Ishikawa (cell line): Measurements from ENCODE around the gene PPP1R3F.

ENCODE experiments used
- CEBPB ChIP-seq: IDR thresholded peaks from 2 replicates; pipeline ENCODE4 v1.6.1; 2012
- CREB1 ChIP-seq: IDR thresholded peaks from 2 replicates; pipeline ENCODE4 v1.6.1; 2012; ENCODE audit warnings: low read depth
- EGR1 ChIP-seq: IDR thresholded peaks from 2 replicates; pipeline ENCODE4 v1.6.1; 2012
- EP300 ChIP-seq: IDR thresholded peaks from 2 replicates; pipeline ENCODE4 v1.6.1; 2012; ENCODE audit warnings: borderline replicate concordance
- FOXM1 ChIP-seq: IDR thresholded peaks from 2 replicates; pipeline ENCODE4 v1.6.1; 2012; ENCODE audit warnings: low read depth, borderline replicate concordance
- NFIC ChIP-seq: IDR thresholded peaks from 2 replicates; pipeline ENCODE4 v1.6.1; 2012
- RAD21 ChIP-seq: IDR thresholded peaks from 2 replicates; pipeline ENCODE4 v1.6.1; 2012; ENCODE audit warnings: low read depth
- REST ChIP-seq: IDR thresholded peaks from 2 replicates; pipeline ENCODE4 v1.6.1; 2012; ENCODE audit warnings: low read depth, mild to moderate bottlenecking
- TAF1 ChIP-seq: IDR thresholded peaks from 2 replicates; pipeline ENCODE4 v1.6.1; 2012; ENCODE audit warnings: low read depth, mild to moderate bottlenecking
- TCF12 ChIP-seq: IDR thresholded peaks from 2 replicates; pipeline ENCODE4 v1.6.1; 2012; ENCODE audit warnings: low read depth
- TEAD4 ChIP-seq: IDR thresholded peaks from 2 replicates; pipeline ENCODE4 v1.6.1; 2012
- YY1 ChIP-seq: IDR thresholded peaks from 2 replicates; pipeline ENCODE4 v1.6.1; 2012; ENCODE audit warnings: low read depth
- ZBTB7A ChIP-seq: IDR thresholded peaks from 2 replicates; pipeline ENCODE4 v1.6.1; 2012; ENCODE audit warnings: low read depth
- TF ChIP-seq, protein P1 (sequence below): IDR thresholded peaks from 2 replicates; pipeline ENCODE4 v1.6.1; 2012
- TF ChIP-seq, protein P2 (sequence below): IDR thresholded peaks from 2 replicates; pipeline ENCODE4 v1.6.1; 2012

PPP1R3F gene

GRCh38 chrX:49237060-49237459, 32.5 kb upstream of the PPP1R3F start:
- TF ChIP-seq FOXM1 (no peak), TAF1 (no peak), EGR1 (no peak), YY1 (no peak), RAD21 (no peak), TEAD4 (no peak), TCF12 (no peak), NFIC (no peak)
- TF ChIP-seq, protein P1, sequence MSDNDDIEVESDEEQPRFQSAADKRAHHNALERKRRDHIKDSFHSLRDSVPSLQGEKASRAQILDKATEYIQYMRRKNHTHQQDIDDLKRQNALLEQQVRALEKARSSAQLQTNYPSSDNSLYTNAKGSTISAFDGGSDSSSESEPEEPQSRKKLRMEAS, result no peak
- TF ChIP-seq, protein P2, sequence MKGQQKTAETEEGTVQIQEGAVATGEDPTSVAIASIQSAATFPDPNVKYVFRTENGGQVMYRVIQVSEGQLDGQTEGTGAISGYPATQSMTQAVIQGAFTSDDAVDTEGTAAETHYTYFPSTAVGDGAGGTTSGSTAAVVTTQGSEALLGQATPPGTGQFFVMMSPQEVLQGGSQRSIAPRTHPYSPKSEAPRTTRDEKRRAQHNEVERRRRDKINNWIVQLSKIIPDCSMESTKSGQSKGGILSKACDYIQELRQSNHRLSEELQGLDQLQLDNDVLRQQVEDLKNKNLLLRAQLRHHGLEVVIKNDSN, result no peak

- TF ChIP-seq RAD21 (no peak), CEBPB (no peak), CREB1 (no peak), EP300 (no peak)
- TF ChIP-seq, protein P2, result no peak
- TF ChIP-seq, protein P1, result no peak
Measured at GRCh38 chrX:49238735-49239134, 30.9 kb upstream of the PPP1R3F start.

DNA sequence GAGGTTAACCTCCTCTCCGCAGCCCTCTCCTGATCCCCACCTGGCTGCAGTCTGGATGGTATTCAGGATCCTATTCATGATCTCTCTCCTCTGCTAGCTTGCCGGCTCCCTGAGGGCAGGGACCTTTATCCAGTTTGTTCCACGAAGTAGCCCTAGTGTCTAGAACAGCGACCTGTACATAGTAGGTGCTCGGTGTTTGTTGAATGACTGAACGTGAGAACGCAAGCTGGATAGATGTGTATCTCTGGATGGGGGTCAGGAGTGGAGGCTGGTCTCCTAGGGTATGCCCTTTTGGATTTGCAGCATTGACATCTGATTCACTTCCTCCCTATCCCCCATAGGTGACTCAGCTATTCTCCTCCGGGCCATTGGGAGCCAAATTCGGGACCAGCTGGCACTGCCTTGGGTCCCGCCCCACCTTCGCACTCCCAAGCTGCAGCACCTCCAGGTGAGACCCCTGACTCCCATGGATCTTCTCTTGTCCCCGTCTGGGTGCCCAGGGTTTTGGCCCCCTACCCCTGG, 27.0 kb upstream of the PPP1R3F start:
- TF ChIP-seq EGR1 (no peak), RAD21 (no peak), CEBPB (no peak)

DNA sequence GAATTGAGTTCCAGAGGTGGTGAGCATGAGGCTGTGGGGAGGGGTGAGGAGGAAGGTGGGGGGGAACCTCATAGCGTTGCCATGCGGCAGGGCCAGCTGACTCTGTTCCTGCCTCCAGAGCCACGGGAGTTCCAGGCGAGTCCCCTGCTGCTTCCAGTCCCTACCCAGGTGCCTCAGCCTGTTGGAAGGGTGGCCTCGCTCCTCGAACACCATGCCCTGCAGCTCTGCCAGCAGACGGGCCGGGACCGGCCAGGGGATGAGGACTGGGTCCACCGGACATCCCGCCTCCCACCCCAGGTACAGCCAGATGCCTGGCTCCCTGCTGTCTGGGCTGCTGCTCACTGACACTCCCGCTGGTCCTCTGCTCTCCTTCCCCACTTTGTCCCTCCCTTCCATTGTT, 26.4 kb upstream of the PPP1R3F start:
- TF ChIP-seq REST, result no peak
- no peak for TF ChIP-seq YY1
- TF ChIP-seq ZBTB7A, result no peak
- no peak for TF ChIP-seq TCF12
- no peak for TF ChIP-seq NFIC
- no peak for TF ChIP-seq TEAD4
- TF ChIP-seq, protein P2, result no peak
- no peak for TF ChIP-seq CEBPB
- no peak for TF ChIP-seq FOXM1
- no peak for TF ChIP-seq RAD21
- no peak for TF ChIP-seq TAF1
- no peak for TF ChIP-seq CREB1

DNA sequence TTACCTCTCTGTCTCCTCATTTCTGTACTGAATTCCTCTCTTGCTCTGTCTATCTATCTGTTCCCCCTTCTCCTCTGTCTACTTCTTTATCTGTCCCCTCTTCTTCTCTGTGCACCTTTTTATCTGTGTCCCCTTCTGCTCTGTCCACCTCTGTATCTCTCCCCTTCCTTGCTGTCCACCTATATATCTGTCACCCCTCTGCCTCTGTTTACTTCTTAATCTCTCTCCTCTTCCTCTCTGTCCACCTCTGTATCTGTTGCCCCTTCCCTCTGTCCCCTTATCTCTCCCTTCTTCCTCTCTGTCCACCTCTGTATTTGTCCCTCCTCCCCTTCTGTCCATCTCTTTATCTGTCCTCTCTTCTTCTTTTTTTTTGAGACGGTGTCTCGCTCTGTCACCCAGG, 25.4 kb upstream of the PPP1R3F start:
- TF ChIP-seq EP300 (no peak), FOXM1 (no peak), YY1 (no peak), CEBPB (no peak)
- TF ChIP-seq, protein P2, result no peak

- TF ChIP-seq, protein P2, result no peak
- no peak for TF ChIP-seq TCF12
- TF ChIP-seq, protein P1, result no peak
- no peak for TF ChIP-seq TAF1
- TF ChIP-seq CEBPB, result no peak
- no peak for TF ChIP-seq REST
- TF ChIP-seq TEAD4, result no peak
- no peak for TF ChIP-seq YY1
- no peak for TF ChIP-seq RAD21
- no peak for TF ChIP-seq NFIC
- TF ChIP-seq EGR1, result no peak
- no peak for TF ChIP-seq EP300
- no peak for TF ChIP-seq FOXM1
- TF ChIP-seq CREB1, result no peak
- no peak for TF ChIP-seq ZBTB7A
Measured at GRCh38 chrX:49246541-49246940, 23.1 kb upstream of the PPP1R3F start.
